SIG-M5 treated with dmso at 0.1 percent for 504 hours (cell line): ENCODE measurements around the gene EIF5.
A peak's percentile ranks its signal among the peaks of the same experiment; 100 is the strongest.
"Not testable (repeated sequence)": the region's sequence is repeated elsewhere in the genome, so short reads cannot be mapped to it uniquely, and the experiment has no call there.

Experiments
- DNase-seq: peaks from one replicate; lab custom pipeline; 2025; ENCODE audit not compliant: unreplicated experiment; lab: John Stamatoyannopoulos, UW

Gene EIF5

GRCh38 chr14:103332143-103332919, 1.7 kb upstream of the EIF5 start:
- DNase-seq = peak; percentile 30

- peak; percentile 80 for DNase-seq
These were observed 896 bp downstream of the EIF5 start for GRCh38 chr14:103334644-103335622.

DNA sequence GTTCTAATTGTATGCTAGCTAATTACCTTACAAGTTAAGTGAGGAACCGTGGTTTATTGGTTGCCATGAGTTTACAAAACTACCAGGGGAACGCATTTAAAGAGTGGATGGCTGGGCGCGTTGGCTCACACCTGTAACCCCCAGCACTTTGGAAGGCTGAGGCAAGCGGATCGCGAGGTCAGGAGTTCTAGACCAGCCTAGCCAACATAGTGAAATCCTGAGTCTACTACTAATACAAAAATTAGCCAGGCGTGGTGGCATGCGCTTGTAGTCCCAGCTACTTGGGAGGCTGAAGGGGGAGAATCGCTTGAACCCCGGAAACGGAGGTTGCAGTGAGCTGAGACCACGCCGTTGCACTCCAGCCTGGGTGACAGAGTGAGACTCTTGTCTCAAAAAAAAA, 2.2 kb downstream of the EIF5 start:
- DNase-seq = no peak

DNA sequence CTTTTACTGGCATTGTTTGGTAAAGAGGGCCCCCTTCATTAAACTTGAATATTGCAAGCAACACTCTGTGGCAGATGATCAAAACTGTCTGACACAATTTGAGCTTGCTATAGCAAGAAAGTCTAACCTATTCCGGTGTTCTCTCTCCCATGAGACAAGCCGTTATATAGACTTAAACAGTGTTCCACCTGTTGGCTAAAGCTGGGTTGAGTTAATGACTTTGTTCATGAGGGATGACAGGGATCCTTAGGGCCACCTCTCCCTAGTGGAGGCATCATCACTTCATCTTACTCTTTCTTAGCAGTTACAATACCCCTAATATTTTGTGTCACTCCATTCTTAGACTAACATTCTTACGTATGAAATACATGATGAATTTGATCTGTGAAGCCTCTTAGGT, 3.8 kb downstream of the EIF5 start:
- no peak for DNase-seq

DNA sequence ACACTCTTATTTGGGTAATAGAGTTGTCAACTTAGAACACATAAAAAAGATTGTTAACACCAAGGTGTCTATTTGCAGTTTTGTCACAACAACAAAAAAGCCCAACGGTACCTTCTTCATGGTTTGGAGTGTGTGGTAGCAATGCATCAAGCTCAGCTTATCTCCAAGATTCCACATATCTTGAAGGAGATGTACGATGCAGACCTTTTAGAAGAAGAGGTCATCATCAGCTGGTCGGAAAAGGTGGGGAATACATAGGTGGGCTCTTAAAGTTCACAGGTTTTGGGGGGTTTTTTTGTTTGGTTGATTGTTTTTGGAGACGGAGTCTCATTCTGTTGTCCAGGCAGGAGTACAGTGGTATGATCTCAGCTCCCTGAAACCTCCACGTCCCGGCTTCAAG, 5.5 kb downstream of the EIF5 start:
- no peak for DNase-seq

- DNase-seq = no peak
These were observed 6.6 kb downstream of the EIF5 start for GRCh38 chr14:103340480-103341212.

- no peak for DNase-seq
These were observed 7.5 kb downstream of the EIF5 start for GRCh38 chr14:103341250-103342129.

GRCh38 chr14:103343164-103343879, 9.3 kb downstream of the EIF5 start:
- no peak for DNase-seq

GRCh38 chr14:103343905-103344797, 10.1 kb downstream of the EIF5 start:
- no peak for DNase-seq

DNA sequence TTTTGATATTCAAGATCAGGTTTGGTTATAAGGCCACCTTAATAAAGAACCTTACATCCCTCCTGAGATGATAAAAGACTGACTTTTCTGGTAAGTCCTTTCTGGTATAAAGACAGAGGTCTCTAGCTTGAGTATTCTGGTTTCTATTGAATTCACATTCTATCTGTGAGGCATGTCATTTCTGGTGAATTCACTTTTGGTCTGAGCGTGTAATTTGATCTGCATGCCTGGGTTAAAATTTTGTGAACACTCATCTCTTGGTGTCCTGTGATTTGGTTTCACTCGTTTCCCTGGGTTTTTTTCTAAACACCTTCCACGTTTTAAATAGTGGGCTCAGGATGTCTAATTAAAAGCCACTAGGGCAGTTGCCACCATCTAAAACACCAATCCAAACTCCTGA, 12.2 kb downstream of the EIF5 start:
- no peak for DNase-seq

GRCh38 chr14:103347091-103347815, 13.2 kb downstream of the EIF5 start:
- DNase-seq = no peak

GRCh38 chr14:103348154-103348553, 14.1 kb downstream of the EIF5 start:
- no peak for DNase-seq

- DNase-seq = no peak
These were observed 15.9 kb downstream of the EIF5 start for GRCh38 chr14:103349982-103350381.

DNA sequence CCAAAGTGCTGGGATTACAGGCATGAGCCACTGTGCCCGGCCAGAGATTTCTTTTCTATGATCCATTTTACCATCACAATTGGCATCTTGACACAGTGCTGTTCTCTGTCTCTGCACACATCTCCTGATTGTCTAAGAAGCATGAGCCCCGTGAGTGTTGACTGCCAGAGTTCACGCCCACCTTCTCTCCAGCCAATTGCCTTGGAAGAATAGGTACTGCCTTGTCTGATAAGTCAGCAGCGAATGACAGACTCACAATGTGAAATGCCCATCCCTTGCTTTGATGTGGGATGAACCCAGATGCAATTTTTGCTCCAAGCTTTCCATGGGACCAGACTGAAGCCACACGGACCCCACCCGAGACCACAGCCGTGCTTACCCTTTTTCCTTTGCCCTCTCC, 19.3 kb downstream of the EIF5 start:
- DNase-seq = no peak

- no peak for DNase-seq
These were observed 20.1 kb downstream of the EIF5 start for GRCh38 chr14:103354141-103354540.

- no peak for DNase-seq
These were observed 22.1 kb downstream of the EIF5 start for GRCh38 chr14:103356024-103356682.

GRCh38 chr14:103357552-103357951, 23.5 kb downstream of the EIF5 start:
- not testable (repeated sequence) for DNase-seq

DNA sequence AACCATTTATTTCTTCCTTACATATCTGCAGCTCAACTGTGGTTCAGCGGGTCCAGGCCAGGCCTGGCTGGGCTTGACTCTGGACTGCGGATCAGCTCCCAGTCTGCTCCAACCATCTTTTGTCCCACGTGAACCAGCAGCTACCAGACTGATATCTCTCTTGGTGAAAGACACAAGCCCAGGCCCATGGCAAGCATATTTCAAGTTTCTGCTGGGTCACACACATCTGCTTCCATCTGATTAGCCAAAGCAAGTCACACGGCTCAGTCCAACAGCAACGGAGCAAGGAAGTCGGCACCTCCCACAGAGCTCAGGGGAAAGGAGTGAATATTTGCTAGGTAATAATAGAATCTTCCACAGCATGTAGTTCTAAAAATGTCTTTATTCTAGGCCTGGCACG, 26.5 kb downstream of the EIF5 start:
- no peak for DNase-seq
